NCI-H1436 treated with DMSO at 0.1 percent for 48 hours (cell line): ENCODE data around the gene AOAH.

Source experiments
- DNase-seq: peaks from one replicate; lab custom pipeline; 2025; lab: John Stamatoyannopoulos, UW

AOAH gene

DNA sequence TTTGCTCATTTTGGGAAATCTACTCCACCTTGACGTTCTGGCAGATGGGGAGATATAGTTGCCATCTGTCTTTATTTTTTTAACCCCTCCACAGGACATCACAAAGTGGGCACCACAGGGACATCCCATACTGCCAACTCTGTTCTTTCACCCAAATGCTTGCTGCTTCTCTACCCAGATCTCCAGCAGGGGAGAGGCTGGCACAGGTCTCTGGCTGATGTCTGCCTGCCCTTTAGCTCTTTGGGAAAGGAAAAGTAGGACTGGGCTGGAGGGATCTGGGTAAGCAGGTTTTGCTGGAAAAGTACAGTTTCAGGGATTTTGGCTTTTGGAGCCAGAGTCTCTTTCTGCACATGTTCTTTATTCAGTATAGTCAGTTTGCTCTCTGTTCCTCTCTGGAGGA lies 178.0 kb downstream of the AOAH start:
- DNase-seq = no peak

DNA sequence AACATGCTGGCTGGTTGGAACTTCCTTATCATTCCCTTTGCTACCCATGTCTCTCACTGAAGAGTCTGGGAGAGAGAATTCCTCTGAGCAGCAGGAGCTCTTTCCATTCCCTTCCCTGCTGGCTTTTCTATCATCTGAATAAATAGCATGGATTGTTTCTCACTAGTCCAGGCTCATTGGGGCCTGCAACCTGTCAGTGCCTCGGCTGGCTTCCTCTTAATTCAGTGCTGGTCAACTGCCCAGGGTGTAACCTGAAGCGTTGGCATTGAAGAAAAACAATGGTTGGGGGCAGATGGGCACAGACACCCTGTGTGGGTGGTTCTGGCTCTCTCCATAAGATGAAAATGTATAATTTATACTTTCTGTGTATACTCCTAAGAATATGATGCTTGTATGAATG lies 179.0 kb downstream of the AOAH start:
- DNase-seq = no peak

DNA sequence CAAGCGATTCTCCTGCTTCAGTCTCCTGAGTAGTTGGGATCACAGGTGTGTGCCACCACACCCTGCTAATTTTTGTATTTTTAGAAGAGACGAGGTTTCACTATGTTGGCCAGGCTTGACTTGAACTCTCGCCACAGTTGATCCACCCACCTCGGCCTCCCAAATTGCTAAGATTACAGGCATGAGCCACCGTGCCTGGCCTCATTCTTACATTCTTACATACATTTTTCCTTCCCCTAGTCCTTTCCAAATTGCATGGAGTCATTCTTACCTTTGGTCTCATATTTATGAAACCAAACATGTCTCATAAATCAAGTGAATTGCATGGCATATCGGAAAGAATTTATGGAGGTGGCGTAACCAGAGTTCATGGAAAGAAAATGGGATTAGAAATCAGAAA lies 186.2 kb downstream of the AOAH start:
- DNase-seq = no peak

DNA sequence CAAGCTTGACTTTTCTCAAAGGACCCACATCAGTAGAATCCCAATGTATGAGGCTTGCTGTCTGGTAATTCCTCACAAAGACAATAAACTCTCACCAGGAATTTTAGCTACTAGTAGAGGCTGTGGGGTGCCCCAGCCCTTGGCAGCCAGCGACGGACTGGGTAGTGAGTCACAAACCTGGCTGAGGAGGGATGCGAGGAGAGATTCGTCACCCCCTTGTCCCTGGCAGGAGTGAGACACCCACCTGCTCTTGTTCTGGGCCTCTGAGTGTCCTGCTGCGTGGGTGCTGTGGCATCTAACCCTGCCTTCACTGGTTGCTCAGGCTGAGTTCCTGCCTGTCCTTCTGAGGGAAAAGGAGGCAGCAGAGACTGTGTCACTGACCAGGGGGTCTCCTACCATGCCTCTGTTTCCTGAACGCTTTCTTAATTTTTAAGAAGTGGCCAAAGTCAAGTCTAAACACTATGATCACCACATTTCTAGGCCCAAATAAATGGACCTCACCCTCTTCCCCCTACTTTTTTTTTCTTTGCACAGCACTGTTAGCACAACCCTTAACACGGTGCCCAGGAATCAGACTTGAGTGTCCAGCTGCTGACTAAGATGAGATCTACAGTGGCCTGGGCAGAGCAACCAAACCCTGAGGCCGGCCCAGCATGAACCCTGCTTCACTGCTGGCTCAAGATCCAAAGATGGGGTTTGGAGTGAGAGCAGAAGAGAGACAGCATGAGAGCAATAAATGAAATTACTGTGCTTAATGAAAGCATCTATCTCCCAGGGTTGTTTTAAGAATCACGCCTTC lies 188.2 kb downstream of the AOAH start:
- no peak for DNase-seq

DNA sequence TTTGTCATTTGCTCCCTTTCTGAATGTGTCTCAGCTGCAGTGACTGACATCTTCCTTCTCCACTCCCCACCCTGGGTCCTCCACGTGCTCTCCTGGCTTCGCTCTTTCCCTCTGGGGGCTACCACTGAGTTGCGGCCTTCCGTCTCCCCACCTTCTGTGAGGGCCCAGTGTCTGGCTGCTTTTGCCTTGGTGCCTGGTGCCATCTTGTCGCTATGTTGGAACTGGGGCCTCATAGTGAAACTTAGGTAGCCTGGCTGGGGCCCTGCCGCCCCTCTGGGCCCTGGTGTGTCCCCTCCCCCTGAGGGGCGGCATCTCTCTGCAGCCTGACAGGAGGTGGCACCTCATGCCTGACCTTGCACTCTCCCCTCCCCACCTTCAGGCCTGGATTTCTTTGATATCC lies 190.6 kb downstream of the AOAH start:
- DNase-seq = no peak

DNA sequence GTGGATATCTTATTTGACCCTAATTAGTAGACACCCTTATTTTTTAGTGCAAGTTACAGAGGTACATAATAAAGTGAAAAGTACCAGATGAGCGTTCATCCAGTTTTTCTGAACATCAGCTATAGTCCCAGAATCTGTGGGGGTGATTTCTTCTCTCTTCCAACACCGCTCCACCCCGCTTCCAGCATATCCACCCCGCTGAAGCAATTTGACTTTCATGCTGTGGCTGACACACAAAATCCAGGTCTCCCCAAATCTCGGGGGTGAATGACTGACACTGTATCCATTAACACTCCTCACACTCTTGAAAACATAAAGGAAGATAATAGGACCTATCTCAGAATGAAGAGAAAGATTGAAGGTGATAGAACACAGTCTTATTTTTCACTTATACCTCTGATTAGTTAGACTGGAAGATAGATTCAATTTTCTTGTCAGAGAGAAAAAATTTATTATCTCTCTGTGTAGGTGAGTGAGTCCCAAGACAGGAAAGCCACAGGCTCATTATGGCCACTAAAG lies 191.3 kb downstream of the AOAH start:
- DNase-seq = no peak

DNA sequence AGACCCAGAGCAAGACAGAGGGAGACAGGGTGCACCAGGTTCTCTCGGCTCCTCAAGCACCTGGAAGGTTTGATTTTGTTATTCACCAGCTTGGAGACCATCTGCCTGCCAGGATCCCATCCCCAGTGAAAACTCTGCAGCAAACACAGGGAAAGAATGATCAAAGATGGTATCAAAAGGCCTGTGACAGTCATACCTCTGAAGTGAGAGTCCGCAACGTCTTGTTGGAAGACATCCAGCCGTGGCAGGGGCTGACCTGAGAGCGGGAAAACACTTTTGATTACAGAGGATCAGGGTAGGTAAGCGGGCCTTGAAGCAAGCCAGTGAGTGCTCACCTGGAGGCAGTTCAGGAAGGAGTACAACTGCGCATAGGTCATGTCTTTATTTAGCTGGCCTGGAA lies 192.3 kb downstream of the AOAH start:
- no peak for DNase-seq

DNA sequence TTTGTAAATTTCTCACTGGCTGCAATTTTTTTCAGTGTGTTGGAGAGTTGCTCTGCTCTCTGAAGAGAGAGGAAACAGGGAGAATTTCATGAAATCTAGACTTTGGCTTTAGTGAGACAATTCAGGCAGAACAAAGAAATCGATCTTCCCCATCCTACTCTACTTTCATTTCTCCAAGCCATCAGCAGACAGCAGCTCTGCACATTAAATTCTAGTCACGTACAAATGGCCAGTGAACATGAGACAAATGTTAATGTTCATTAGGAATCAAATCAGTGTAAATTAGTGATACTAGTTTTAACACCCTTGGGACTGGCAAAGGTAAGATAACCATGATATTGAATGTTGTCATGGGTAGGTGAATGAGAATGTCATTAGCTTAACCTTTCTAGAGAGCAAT lies 193.8 kb downstream of the AOAH start:
- DNase-seq = no peak

DNA sequence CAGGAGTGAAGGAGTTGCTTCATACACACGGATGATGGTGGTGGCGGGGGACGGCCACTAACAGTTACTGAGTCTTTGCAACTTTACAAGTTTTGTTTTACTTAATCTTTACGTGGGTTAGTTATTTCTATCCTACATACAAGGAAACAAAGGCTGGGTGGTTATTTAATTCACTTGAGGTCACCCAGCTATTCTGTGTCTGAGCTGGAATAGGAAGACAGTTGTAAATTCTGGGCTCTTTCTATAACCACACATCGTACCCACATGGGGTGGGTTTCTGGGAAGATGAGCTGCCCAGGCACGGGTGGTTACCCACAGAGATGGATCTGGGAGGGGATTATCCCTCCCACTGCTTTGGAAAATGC lies 196.8 kb downstream of the AOAH start:
- no peak for DNase-seq

DNA sequence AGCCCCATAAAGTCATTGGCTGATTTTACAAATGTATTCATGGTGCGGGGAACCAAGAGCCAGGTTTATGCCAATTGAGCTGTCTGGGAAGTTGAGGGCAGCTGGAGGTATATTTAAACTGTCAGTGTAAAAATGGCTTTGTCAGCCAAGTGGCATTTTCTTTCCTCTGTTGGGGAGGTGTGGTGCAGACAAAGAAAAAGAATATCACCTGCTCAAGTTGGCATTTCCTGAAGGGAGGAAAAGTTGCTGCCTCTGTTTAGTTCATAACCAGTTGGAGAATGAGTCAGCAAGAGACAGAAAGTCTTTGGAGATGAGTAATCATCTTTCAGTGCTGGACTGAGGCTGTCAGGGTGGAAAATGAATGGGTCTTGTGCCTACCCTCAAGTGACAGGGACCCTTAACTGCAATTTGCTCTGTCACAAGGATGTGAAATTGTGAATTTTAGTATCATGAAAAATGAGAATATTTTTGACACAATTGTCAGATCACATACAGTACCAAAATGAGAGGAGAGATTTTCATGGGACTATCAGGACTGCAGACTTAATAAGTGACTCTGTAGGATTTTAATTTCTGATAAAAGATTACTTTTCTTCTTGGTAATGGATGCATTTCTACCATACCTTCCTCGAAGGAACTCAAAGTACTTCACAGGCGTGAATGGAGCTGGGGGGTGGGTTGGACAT lies 197.3 kb downstream of the AOAH start:
- no peak for DNase-seq

DNA sequence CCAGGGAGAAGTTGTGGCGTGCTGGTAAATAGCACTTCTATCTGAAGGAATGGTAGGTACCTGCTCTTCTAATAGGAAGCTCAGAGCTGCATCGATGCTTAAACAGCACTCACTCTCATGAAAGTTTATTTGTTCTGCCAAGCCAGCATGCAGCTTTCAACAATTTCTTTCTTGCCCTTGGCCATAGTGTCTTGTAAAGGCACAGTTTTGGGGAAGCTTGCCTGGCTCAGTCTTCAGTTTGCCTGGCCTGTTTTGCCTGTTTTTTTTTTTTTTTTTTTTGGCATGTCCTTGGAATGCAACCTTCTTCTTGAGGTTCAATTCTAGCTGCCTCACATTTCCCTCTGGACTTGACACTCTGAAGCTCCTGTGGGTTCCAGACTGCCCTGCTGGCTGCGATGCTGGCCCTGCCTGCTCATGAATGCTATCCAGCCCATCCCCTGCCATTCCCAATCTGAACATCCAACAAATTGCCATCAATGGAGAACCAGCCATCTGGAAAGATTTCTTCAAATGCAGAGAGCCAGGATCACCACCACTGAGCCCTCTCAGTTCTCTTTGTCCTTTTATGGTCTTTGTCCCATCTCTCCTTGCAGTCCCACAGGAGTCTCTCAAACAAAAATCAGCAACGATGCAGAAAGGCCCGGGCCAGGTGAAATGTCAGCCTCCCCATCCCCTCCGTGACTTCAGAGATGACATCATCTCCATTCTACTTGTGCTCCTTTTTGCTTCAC lies 200.8 kb downstream of the AOAH start:
- DNase-seq = no peak

DNA sequence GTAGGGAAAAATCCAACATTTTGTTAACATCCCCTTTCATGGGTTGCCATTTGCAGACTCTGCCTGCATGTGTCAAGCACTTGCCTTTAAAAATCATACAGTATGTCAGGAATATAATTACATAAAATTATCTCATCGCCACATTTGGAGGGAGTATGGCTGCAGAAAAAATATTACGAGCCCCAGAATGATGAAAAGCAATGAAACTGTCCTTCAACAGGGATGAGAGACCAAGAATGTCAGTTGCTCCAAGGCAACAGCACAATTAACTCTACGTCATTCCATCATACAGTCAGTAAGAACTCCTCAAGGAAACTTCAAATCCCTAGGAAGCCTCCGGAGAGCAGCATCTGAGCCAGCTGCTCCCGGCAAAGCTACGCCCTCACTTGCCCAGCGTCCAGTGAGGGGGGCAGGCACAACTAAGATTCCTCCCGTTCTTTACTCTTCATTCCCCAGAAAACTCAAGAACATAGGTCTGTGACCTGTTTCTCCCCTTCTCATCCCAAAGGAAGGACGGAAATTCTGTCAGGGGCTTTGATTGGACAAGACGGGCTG lies 201.8 kb downstream of the AOAH start:
- DNase-seq = no peak

DNA sequence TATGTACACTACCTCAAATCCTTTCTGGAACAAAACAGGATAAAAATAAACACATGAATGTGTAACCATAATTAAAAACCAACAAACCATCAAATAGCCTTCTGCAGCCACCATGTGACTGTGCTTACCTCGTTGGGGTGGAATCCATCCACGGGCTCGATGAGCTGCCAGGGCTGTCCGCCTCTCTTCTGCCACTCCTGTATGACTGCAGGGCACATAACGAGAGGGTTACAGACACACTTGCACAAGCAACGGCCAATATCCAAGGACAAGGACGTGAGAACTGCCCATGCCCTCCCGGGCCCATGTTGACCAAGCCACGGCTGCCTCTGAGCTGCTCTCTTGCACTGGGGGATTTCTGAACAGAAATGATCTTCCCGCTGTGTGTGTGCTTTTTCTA lies 202.4 kb downstream of the AOAH start:
- DNase-seq = no peak

DNA sequence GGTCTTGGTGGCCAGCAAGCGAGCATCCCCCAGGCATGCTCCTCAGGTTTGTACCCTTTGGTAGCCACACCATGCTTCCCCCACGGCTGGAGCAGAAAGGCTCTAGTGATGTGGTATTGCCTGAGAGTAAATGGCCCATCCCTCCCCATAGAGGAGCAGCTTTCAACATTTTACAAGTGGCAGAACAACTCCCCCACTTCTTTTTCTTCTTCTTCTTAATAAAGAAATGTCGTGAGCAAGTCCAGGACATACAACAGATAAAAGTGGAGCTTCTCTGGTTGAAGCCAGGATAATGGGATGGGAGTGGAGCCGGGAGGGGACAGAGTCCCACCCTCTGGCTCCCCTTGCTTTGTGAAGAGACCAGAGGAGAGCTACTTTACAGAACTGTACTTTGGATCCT lies 203.2 kb downstream of the AOAH start:
- DNase-seq = no peak

DNA sequence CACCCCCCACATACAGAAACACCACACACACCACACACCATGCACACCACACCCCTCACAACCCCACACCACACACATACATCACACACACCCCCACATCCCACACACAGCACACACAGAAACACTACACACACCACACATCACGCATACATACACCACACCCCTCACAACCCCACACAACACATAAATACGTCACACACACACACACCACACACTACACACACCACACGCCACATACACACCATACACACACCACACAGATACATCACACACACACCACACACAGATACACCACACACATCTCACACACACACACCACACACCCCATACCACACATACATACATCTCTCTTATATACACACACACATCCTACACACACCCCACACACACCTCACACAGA lies 208.4 kb downstream of the AOAH start:
- DNase-seq = no peak

DNA sequence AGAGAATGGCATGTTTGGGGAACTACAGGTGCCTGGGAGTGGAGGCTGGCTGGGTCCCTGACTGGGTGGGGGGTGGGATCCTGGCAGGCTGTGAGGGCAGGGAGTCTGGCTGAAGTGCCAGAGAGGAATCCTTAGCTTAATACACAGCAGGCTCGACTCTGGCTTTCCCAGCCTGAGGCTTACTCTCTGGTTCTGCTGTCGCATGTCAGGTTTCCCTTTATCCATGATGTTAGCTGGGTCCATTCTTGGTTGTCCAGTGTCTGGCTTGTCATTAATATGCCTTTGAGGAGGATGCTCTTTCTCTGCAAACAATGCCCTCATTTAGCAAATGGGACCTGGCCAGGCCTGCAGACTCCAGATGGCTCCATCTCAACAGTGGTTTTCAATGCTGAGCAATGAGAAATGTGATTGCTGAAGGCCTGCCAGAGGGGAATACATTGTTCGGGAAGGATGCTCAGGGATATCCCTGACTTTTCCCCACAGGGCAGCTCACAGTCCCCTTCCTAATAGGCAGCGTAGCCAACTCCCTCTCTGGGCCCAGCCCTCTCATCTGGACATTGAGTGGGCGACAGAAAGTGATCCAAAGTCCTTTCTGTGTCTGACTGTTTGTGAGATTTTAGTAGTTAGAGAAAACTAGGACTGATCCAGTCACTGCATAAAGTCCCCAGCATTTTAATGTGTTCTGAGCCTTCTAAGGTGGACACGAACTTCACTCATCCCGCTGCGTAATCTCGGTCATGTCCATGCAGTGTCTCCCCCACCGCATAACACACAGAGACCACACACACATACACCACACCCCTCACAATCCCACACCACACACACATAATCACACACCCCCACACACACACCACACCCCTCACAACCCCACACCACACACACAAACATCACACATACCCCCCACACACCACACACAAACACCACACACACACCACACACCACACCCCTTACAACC lies 209.7 kb downstream of the AOAH start:
- no peak for DNase-seq

DNA sequence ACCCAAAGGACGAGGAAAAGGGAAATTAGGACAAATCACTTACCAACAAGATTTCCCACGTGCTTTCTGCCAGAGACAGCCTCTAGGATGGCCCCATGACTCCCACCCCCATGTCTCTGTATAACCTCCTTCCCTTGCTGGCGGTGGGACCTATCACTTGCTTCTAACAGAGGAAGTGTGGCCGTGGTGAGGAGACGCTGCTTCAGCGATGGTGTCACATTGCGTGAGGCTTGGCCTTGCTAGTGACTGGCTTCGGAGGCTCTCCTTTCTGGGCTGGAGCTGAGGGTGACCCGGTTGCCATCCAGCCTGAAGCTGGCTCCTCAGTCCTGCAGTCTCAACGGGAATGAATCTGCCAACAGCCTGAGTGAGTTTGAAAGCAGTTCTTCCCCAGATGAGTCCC lies 210.9 kb downstream of the AOAH start:
- no peak for DNase-seq

DNA sequence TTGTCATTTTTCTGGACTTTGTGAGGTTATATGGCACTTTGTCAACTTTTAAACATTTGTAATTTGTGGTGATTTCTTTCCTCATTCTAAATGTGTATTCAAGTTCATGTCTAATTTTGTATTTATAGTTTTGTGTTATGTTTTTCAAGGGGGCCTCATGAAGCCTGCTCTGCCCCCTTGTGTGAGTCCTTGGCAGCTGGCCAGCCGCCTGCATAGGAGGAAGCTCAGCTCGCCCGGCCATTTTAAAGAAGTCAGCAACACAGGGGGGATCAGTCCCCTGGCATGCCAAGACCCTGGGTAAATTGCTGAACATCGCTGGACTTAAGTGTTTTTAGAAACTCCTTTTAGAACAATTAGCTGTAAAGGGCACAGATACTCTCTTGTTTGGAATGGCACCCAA lies 211.7 kb downstream of the AOAH start:
- no peak for DNase-seq

DNA sequence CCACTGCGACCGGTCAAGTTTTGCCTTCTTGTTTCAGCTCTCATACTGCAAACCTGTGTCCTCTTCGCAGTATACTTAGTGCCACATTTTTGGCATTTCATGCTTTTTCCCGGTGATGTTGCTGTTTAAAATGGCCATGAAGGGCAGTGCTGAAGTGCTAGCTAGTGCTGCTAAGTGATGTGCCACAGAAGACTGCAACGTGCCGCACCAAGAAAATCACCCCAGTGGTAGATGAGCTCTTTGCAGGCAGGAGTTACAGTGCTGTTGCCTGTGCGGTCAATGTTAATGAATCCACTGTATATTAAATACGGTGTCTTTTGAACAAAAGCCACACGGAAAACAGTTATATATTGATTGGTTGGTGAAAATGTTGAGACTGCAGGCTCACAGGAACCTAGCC lies 214.3 kb downstream of the AOAH start:
- no peak for DNase-seq

DNA sequence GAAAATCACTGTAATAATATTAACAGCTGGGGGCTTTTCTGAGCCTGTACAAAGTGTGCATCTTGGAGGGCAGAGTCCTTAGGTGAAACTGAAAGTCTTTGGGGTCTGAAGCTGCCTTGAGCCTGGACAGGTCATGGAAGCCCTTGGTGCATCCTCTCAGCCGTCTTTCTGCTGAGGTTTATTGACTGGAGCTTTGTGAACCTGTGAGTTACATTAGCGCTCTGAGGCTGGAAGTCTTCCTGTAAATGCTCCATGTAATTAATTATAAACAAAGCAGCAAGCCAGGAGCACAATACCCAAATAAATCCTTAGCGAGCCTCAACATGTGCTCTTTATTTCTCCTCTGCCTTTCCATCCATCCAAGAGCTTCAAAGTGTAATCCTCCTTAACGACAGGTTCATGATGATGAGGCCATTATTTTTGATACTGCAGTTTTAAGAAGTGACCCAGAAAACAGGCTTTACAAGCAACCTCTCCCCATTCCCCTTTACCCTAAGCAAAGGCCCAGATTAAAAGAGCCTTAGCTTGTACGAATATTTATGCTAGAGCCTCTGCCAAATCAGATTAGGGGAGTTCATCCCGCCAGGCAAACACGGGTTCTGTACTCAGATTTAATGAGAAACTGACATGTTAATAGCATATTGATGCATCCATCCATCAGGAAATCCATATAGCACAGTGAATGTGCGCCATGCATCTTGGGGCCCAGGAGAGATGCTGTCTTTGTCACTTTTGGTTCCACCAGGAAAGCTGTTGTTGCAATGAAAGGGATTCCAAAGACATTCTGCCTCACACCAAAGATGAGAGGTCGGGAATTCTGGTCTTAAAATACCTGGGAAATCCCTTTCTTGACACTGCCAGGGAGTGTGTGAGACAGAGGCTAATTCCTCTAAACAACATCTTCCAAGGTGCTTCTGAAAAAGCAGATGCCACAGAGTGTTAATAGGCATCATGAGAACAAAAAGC lies 216.5 kb downstream of the AOAH start:
- no peak for DNase-seq
